ENCODE measurements around the gene TYRO3.

GRCh38 chr15:41583795-41584194, 24.8 kb downstream of the TYRO3 start:
- TF ChIP-seq CTCF (IDR thresholded peaks at IDR 0.05; ENCODE audit: insufficient read depth, low read length) (no peak), POLR2AphosphoS5 (IDR thresholded peaks at IDR 0.05; ENCODE audit: low read depth) (no peak), REST (IDR thresholded peaks at IDR 0.05; ENCODE audit: insufficient replicate concordance, low read depth) (no peak), GABPA (IDR thresholded peaks at IDR 0.05; ENCODE audit: low read depth) (no peak), SPI1 (IDR thresholded peaks at IDR 0.05; ENCODE audit: borderline replicate concordance, low read depth) (no peak)

All from HL-60 (cell line).